ENCODE data around the gene IFNLR1.

Gene IFNLR1

DNA sequence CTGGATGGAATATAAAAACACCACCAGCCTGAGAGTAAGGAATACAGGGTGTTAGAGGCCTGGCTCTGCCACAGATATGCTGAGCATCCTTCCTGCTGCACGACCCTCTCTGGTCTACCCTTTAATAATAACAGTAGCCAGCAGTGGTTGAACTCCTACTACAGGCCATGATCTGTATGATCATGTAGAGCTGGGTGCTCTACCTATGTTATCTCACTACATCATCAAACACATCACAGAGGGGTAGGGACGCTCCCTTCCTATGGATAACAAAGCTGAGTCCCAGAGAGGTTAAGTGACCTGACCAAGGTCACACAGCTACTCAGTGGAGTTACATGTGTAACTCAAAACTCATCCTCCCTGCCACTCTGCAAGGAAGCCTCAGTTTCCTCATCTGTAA is 62.1 kb downstream of the IFNLR1 start (continued):
- TF ChIP-seq, protein P1, sequence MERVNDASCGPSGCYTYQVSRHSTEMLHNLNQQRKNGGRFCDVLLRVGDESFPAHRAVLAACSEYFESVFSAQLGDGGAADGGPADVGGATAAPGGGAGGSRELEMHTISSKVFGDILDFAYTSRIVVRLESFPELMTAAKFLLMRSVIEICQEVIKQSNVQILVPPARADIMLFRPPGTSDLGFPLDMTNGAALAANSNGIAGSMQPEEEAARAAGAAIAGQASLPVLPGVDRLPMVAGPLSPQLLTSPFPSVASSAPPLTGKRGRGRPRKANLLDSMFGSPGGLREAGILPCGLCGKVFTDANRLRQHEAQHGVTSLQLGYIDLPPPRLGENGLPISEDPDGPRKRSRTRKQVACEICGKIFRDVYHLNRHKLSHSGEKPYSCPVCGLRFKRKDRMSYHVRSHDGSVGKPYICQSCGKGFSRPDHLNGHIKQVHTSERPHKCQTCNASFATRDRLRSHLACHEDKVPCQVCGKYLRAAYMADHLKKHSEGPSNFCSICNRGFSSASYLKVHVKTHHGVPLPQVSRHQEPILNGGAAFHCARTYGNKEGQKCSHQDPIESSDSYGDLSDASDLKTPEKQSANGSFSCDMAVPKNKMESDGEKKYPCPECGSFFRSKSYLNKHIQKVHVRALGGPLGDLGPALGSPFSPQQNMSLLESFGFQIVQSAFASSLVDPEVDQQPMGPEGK (CRISPR knock-in tag; IDR thresholded peaks at IDR 0.05; ENCODE audit: borderline replicate concordance) = no peak
- TF ChIP-seq ESRRG (CRISPR knock-in tag; IDR thresholded peaks at IDR 0.05) (no peak), ZFP30 (CRISPR knock-in tag; IDR thresholded peaks at IDR 0.05) (no peak), SNAI2 (CRISPR knock-in tag; IDR thresholded peaks at IDR 0.05) (no peak), RARB (CRISPR knock-in tag; IDR thresholded peaks at IDR 0.05) (no peak)

DNA sequence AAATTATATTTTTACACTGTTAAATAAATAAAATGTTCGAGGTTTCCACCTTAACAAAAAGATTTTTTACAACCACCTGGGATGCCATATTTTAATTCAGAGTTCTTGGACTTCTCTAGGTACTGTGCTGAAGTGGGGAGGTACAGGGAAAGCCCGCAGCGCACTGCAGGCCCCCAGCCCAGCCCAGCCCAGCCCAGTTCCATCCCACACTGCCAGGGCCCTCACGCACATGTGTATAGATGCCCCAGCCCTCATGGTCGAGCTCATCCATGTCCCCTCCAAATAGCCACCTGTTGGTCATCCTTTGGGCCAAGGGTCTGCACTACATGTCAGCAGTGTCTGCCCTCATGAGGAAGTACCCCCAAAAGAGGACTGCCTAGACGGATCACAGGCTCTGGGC is 63.5 kb downstream of the IFNLR1 start:
- ATAC-seq = no peak
- TF ChIP-seq ZNF565 (CRISPR knock-in tag; conservative IDR thresholded peaks at IDR 0.05; ENCODE audit: low read depth) (no peak), GLIS3 (CRISPR knock-in tag; IDR thresholded peaks at IDR 0.05) (no peak), ZFP3 (CRISPR knock-in tag; IDR thresholded peaks at IDR 0.05) (no peak), ISL1 (CRISPR knock-in tag; IDR thresholded peaks at IDR 0.05) (no peak), TCF4 (CRISPR knock-in tag; IDR thresholded peaks at IDR 0.05; ENCODE audit: borderline replicate concordance) (no peak), ARNTL (CRISPR knock-in tag; IDR thresholded peaks at IDR 0.05; ENCODE audit: borderline replicate concordance, low read depth) (no peak), BACH2 (CRISPR knock-in tag; IDR thresholded peaks at IDR 0.05; ENCODE audit: borderline replicate concordance) (no peak), ZFP30 (CRISPR knock-in tag; IDR thresholded peaks at IDR 0.05) (no peak), SNAI2 (CRISPR knock-in tag; IDR thresholded peaks at IDR 0.05) (no peak), OSR1 (CRISPR knock-in tag; IDR thresholded peaks at IDR 0.05) (no peak), ESRRG (CRISPR knock-in tag; IDR thresholded peaks at IDR 0.05) (no peak), ZC3H10 (CRISPR knock-in tag; IDR thresholded peaks at IDR 0.05) (no peak), TOX (CRISPR knock-in tag; IDR thresholded peaks at IDR 0.05; ENCODE audit: borderline replicate concordance) (no peak), CSDC2 (CRISPR knock-in tag; IDR thresholded peaks at IDR 0.05) (no peak), ZNF8 (CRISPR knock-in tag; IDR thresholded peaks at IDR 0.05) (no peak)
- TF ChIP-seq, protein P2, sequence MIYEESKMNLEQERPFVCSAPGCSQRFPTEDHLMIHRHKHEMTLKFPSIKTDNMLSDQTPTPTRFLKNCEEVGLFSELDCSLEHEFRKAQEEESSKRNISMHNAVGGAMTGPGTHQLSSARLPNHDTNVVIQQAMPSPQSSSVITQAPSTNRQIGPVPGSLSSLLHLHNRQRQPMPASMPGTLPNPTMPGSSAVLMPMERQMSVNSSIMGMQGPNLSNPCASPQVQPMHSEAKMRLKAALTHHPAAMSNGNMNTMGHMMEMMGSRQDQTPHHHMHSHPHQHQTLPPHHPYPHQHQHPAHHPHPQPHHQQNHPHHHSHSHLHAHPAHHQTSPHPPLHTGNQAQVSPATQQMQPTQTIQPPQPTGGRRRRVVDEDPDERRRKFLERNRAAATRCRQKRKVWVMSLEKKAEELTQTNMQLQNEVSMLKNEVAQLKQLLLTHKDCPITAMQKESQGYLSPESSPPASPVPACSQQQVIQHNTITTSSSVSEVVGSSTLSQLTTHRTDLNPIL (CRISPR knock-in tag; IDR thresholded peaks at IDR 0.05; ENCODE audit: low read depth) = no peak
- TF ChIP-seq, protein P3, sequence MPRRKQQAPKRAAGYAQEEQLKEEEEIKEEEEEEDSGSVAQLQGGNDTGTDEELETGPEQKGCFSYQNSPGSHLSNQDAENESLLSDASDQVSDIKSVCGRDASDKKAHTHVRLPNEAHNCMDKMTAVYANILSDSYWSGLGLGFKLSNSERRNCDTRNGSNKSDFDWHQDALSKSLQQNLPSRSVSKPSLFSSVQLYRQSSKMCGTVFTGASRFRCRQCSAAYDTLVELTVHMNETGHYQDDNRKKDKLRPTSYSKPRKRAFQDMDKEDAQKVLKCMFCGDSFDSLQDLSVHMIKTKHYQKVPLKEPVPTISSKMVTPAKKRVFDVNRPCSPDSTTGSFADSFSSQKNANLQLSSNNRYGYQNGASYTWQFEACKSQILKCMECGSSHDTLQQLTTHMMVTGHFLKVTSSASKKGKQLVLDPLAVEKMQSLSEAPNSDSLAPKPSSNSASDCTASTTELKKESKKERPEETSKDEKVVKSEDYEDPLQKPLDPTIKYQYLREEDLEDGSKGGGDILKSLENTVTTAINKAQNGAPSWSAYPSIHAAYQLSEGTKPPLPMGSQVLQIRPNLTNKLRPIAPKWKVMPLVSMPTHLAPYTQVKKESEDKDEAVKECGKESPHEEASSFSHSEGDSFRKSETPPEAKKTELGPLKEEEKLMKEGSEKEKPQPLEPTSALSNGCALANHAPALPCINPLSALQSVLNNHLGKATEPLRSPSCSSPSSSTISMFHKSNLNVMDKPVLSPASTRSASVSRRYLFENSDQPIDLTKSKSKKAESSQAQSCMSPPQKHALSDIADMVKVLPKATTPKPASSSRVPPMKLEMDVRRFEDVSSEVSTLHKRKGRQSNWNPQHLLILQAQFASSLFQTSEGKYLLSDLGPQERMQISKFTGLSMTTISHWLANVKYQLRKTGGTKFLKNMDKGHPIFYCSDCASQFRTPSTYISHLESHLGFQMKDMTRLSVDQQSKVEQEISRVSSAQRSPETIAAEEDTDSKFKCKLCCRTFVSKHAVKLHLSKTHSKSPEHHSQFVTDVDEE (CRISPR knock-in tag; IDR thresholded peaks at IDR 0.05) = no peak
- TF ChIP-seq, protein P4, sequence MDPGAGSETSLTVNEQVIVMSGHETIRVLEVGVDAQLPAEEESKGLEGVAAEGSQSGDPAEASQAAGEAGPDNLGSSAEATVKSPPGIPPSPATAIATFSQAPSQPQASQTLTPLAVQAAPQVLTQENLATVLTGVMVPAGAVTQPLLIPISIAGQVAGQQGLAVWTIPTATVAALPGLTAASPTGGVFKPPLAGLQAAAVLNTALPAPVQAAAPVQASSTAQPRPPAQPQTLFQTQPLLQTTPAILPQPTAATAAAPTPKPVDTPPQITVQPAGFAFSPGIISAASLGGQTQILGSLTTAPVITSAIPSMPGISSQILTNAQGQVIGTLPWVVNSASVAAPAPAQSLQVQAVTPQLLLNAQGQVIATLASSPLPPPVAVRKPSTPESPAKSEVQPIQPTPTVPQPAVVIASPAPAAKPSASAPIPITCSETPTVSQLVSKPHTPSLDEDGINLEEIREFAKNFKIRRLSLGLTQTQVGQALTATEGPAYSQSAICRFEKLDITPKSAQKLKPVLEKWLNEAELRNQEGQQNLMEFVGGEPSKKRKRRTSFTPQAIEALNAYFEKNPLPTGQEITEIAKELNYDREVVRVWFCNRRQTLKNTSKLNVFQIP (CRISPR knock-in tag; IDR thresholded peaks at IDR 0.05; ENCODE audit: borderline replicate concordance, low read depth) = no peak
- TF ChIP-seq, protein P1 (CRISPR knock-in tag; IDR thresholded peaks at IDR 0.05; ENCODE audit: borderline replicate concordance) = no peak
- TF ChIP-seq, protein P5, sequence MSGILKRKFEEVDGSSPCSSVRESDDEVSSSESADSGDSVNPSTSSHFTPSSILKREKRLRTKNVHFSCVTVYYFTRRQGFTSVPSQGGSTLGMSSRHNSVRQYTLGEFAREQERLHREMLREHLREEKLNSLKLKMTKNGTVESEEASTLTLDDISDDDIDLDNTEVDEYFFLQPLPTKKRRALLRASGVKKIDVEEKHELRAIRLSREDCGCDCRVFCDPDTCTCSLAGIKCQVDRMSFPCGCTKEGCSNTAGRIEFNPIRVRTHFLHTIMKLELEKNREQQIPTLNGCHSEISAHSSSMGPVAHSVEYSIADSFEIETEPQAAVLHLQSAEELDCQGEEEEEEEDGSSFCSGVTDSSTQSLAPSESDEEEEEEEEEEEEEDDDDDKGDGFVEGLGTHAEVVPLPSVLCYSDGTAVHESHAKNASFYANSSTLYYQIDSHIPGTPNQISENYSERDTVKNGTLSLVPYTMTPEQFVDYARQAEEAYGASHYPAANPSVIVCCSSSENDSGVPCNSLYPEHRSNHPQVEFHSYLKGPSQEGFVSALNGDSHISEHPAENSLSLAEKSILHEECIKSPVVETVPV (CRISPR knock-in tag; IDR thresholded peaks at IDR 0.05) = no peak

Data from SK-N-SH treated with all-trans-retinoic acid at 6 μM for 48 hours (cell line).